Measurements from ENCODE around the gene PI16. TPM values are rescaled to one million over a fixed set of nuclear protein-coding genes. Genes with fewer than 3 reads are reported as not detected.
A peak's percentile ranks its signal among the peaks of the same experiment; 100 is the strongest.

PI16 gene
- total and polyA plus RNA-seq, 9 donors, result 0.12 to 43.1 (median 3.1) TPM; not detected in 1

DNA sequence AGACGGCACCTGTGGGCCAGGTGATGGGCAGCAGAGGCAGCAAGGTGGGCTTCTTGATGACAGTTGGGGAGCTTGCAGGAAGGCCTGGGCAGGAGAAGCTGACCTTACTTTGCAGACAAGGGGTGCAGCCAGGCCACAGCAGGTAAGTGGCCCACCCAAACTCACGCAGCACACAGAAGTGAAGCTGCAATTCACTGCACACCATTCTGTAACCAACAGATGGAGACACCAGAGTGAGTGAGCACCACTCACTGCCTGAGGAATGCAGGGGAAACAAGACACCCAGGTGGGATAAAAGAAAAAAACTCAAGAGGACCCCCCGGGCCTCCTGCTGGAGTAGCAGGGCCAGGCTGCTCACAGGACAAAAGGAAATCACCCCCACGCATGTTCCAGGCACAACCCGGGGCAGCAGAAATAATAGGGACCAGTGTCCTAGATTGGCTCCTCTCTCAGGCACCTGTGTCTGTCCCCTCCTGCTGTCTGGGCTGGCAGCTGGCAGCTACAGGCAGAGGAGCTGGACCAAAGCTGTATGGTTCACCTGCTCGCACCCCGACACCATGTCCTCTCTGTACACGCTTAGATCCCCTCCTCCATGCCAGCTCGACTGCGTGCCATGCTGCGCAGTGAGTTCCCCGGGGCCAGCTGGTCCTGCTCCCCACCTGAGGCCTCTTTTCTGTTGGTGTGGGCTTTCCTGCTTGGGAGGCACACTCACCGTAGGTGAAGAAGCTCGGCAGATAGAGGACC is 26.5 kb downstream of the PI16 start:
- intact Hi-C loops (cut with DNase I), result loop anchor here in 2 of 4 donors (10.0 kb wide), 1 partner anchor 96 kb away; the partner anchor contains the start of gene C6orf89 (in 2 of the 2)
- Histone ChIP-seq H3K27ac (no peak overlapping the region), H3K27me3 (no peaks in the 10 kb centered on the region), H3K36me3 (no peaks in the 10 kb centered on the region), H3K4me1 (ENCODE audit: insufficient read depth) (peaks cover 10% of the 10 kb centered on the region), H3K4me3 (no peak overlapping the region), H3K9me3 (no peaks in the 10 kb centered on the region)
- no peak for DNase-seq
- WGBS, 3 donors, result 56 to 61% (median 58%) methylated on average over 14 of the region's 14 CpGs
- TF ChIP-seq EP300 (IDR thresholded peaks at IDR 0.05) (no peak), POLR2A (IDR thresholded peaks at IDR 0.05) (no peak)

DNA sequence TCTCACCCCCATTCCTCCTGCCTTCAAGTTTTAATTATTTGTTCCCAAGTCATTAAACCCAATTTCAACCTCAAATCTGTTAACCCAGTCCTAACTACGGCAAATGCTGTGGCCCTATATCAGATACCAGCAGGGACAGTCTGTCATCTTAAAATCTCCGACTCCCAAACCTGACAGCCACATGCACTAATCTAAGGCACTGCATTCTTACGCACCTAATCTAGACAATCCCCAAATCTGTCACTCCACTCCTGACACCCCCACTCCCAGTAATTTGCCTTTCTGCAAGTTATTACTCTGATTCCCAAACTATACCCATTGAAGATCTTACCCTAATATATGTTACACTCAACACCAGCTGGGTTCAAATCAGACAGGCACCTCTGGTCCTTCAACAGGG is 29.0 kb downstream of the PI16 start:
- WGBS, 3 donors, result 84 to 90% (median 89%) methylated on average over 3 of the region's 3 CpGs
- no peak overlapping the region for H3K27ac ChIP-seq
- no peaks in the 10 kb centered on the region for H3K36me3 ChIP-seq
- DNase-seq, result no peak
- intact Hi-C loops (cut with DNase I), result loop anchor here in 2 of 4 donors (10.0 kb wide), 1 partner anchor 99 kb away; the partner anchor contains the start of gene C6orf89 (in 2 of the 2)
- H3K4me1 ChIP-seq (ENCODE audit: insufficient read depth), result peaks cover 10% of the 10 kb centered on the region
- no peak overlapping the region for H3K4me3 ChIP-seq
- no peaks in the 10 kb centered on the region for H3K27me3 ChIP-seq
- no peaks in the 10 kb centered on the region for H3K9me3 ChIP-seq
- TF ChIP-seq POLR2A (IDR thresholded peaks at IDR 0.05), result no peak
- TF ChIP-seq EP300 (IDR thresholded peaks at IDR 0.05), result no peak
- TF ChIP-seq, protein P1, sequence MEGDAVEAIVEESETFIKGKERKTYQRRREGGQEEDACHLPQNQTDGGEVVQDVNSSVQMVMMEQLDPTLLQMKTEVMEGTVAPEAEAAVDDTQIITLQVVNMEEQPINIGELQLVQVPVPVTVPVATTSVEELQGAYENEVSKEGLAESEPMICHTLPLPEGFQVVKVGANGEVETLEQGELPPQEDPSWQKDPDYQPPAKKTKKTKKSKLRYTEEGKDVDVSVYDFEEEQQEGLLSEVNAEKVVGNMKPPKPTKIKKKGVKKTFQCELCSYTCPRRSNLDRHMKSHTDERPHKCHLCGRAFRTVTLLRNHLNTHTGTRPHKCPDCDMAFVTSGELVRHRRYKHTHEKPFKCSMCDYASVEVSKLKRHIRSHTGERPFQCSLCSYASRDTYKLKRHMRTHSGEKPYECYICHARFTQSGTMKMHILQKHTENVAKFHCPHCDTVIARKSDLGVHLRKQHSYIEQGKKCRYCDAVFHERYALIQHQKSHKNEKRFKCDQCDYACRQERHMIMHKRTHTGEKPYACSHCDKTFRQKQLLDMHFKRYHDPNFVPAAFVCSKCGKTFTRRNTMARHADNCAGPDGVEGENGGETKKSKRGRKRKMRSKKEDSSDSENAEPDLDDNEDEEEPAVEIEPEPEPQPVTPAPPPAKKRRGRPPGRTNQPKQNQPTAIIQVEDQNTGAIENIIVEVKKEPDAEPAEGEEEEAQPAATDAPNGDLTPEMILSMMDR (IDR thresholded peaks at IDR 0.05), result no peak

DNA sequence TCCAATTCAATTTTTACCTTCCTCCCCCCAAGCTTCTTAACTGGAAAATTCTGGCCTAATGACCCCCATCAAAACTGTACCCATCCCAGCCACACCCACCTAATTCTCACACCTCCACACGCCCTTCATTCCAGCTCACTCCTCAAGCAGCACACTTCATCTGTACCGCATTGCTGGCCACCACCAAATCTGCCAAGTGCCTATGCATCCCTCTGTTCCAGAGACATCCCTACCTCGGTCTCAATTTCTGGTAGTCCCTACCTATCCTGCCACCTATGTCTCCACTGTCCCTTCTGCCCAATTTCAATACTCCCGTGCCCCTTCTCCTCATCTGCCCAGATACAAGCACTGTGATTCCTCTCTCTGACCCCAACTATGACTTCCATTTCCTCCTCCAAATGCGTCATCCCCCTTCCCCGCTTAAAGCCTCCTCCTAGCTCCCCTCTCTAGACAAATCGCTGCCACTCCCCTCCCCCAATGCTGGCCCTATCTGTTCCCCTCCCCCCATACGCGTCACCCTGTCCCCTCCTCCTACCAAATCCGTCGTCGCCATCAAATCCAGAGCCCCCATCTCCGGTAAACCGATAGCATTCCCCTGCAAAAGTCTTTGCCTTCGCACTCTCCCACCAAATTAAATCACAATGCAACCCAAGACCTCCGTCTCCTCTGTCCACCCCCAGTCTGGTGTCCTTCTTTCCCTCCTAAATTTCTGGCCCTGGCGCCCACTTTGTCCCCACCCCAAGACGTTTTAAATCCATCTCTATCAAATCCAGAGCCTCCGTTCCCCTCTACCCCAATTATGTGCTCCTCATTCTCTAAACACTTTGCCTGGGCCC is 30.3 kb downstream of the PI16 start:
- H3K4me1 ChIP-seq (ENCODE audit: insufficient read depth), result peaks cover 10% of the 10 kb centered on the region
- no peaks in the 10 kb centered on the region for H3K27me3 ChIP-seq
- 4 to 5% (median 4%) methylated on average over 19 of the region's 19 CpGs for WGBS, 3 donors
- peak; percentile 68 to 76 (median 73) for DNase-seq
- H3K27ac ChIP-seq, result peak overlapping the region; percentile 96 to 98
- no peaks in the 10 kb centered on the region for H3K9me3 ChIP-seq
- H3K4me3 ChIP-seq, result peak overlapping the region; percentile 95
- no peaks in the 10 kb centered on the region for H3K36me3 ChIP-seq
- intact Hi-C loops (cut with DNase I), result loop anchor here in 2 of 4 donors (10.0 kb wide), 1 partner anchor 100 kb away; the partner anchor contains the start of gene C6orf89 (in 2 of the 2)
- TF ChIP-seq, protein P1 (IDR thresholded peaks at IDR 0.05), result no peak
- no peak for TF ChIP-seq EP300 (IDR thresholded peaks at IDR 0.05)
- no peak for TF ChIP-seq POLR2A (IDR thresholded peaks at IDR 0.05)

DNA sequence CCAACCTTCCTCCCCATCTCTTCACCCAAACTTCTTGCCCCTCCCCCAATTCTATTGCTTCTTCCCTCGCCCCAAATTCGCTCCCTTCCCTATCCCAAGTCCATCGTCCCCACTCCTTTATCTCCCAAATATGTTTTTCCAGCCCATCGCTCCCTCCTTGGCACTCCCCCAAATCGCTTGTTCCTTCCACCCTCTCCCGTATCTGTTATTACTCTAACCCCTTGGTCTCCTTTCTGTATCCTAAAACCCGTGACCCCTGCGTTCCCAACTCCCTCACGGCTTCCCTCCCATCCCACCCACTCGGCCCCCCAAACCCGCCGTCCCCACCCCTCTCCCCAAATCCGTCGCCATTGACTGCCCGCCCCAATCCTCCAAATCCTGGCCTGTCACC is 30.9 kb downstream of the PI16 start:
- DNase-seq, result peak in 4 of 5 donors; percentile 48 to 61 (median 57)
- intact Hi-C loops (cut with DNase I), result loop anchor here in 2 of 4 donors (10.0 kb wide), 1 partner anchor 101 kb away; the partner anchor contains the start of gene C6orf89 (in 2 of the 2)
- Histone ChIP-seq H3K27me3 (no peaks in the 10 kb centered on the region), H3K4me3 (peak overlapping the region; percentile 95), H3K27ac (peak overlapping the region; percentile 96 to 98), H3K9me3 (no peaks in the 10 kb centered on the region), H3K36me3 (no peaks in the 10 kb centered on the region), H3K4me1 (ENCODE audit: insufficient read depth) (peaks cover 10% of the 10 kb centered on the region)
- TF ChIP-seq, protein P1 (IDR thresholded peaks at IDR 0.05), result no peak
- TF ChIP-seq POLR2A (IDR thresholded peaks at IDR 0.05) (no peak), EP300 (IDR thresholded peaks at IDR 0.05) (no peak)
- 0 to 1% (median 0%) methylated on average over 14 to 15 of the region's 15 CpGs for WGBS, 3 donors

All from ovary (tissue), 9 donors.